ENCODE measurements around the gene TNFSF9. TPM values are rescaled to one million over a fixed set of nuclear protein-coding genes. Genes with fewer than 3 reads are reported as not detected.
"Not testable (repeated sequence)": the region's sequence is repeated elsewhere in the genome, so short reads cannot be mapped to it uniquely, and the experiment has no call there.

TNFSF9 gene
- total RNA-seq, 2 donors from 2014 or later: 3.4 to 6.3 TPM

- ATAC-seq (replicated peaks in 1 of 2): peak; percentile 97 to 98
- Mint-ChIP-seq H3K27me3 (ENCODE audit: low read depth) (no peaks in the 10 kb centered on the region), H3K4me3 (peak overlapping the region; percentile 36 to 58), H3K27ac (no peak overlapping the region), H3K9me3 (peaks cover 0 to 3% of the 10 kb centered on the region in 2 donors), H3K4me1 (ENCODE audit: low read depth) (peaks cover 12% of the 10 kb centered on the region), H3K36me3 (ENCODE audit: insufficient read depth in 2 of 2) (no peaks in the 10 kb centered on the region)
- DNase-seq: peak; percentile 74 to 79
Observed at GRCh38 chr19:6551607-6552450, 21.0 kb downstream of the TNFSF9 start.

GRCh38 chr19:6556043-6556449 is 25.2 kb downstream of the TNFSF9 start:
- ATAC-seq (replicated peaks in 1 of 2) (no peak), DNase-seq (no peak)
- Mint-ChIP-seq H3K27me3 (ENCODE audit: low read depth) (no peaks in the 10 kb centered on the region), H3K4me3 (no peak overlapping the region), H3K36me3 (ENCODE audit: insufficient read depth in 2 of 2) (no peaks in the 10 kb centered on the region), H3K9me3 (no peaks in the 10 kb centered on the region), H3K27ac (no peak overlapping the region), H3K4me1 (ENCODE audit: low read depth) (peaks cover 12% of the 10 kb centered on the region)

GRCh38 chr19:6556480-6557195 is 25.8 kb downstream of the TNFSF9 start:
- DNase-seq: no peak
- ATAC-seq (replicated peaks in 1 of 2): no peak

GRCh38 chr19:6562437-6562836 is 31.6 kb downstream of the TNFSF9 start:
- H3K27ac Mint-ChIP-seq; DNase-seq; H3K9me3 Mint-ChIP-seq; H3K4me1 Mint-ChIP-seq (ENCODE audit: low read depth); H3K4me3 Mint-ChIP-seq; H3K36me3 Mint-ChIP-seq (ENCODE audit: insufficient read depth in 2 of 2); ATAC-seq (replicated peaks in 1 of 2): not testable (repeated sequence)
- peaks cover 25% of the 10 kb centered on the region for H3K27me3 Mint-ChIP-seq (ENCODE audit: low read depth)

More at GRCh38 chr19:6556480-6557195, 25.8 kb downstream of the TNFSF9 start:
- H3K36me3 Mint-ChIP-seq (ENCODE audit: insufficient read depth in 2 of 2): no peaks in the 10 kb centered on the region
- peaks cover 12% of the 10 kb centered on the region for H3K4me1 Mint-ChIP-seq (ENCODE audit: low read depth)
- no peaks in the 10 kb centered on the region for H3K9me3 Mint-ChIP-seq
- H3K4me3 Mint-ChIP-seq: peak overlapping the region; percentile 3 to 15
- no peak overlapping the region for H3K27ac Mint-ChIP-seq
- H3K27me3 Mint-ChIP-seq (ENCODE audit: low read depth): peaks cover 2% of the 10 kb centered on the region

- no peak for ATAC-seq (replicated peaks in 1 of 2)
- H3K27ac Mint-ChIP-seq: no peak overlapping the region
- peaks cover 8% of the 10 kb centered on the region for H3K4me1 Mint-ChIP-seq (ENCODE audit: low read depth)
- DNase-seq: no peak
- H3K36me3 Mint-ChIP-seq (ENCODE audit: insufficient read depth in 2 of 2): peaks cover 3 to 4% of the 10 kb centered on the region in 2 donors
- no peak overlapping the region for H3K4me3 Mint-ChIP-seq
- H3K27me3 Mint-ChIP-seq (ENCODE audit: low read depth): peaks cover 34% of the 10 kb centered on the region
- peaks cover 5 to 6% of the 10 kb centered on the region in 2 donors for H3K9me3 Mint-ChIP-seq
Observed at GRCh38 chr19:6564393-6564792, 33.6 kb downstream of the TNFSF9 start.

GRCh38 chr19:6566727-6567126 is 35.9 kb downstream of the TNFSF9 start:
- H3K4me1 Mint-ChIP-seq (ENCODE audit: low read depth); H3K36me3 Mint-ChIP-seq (ENCODE audit: insufficient read depth in 2 of 2); H3K4me3 Mint-ChIP-seq; H3K9me3 Mint-ChIP-seq; ATAC-seq (replicated peaks in 1 of 2); H3K27ac Mint-ChIP-seq; DNase-seq: not testable (repeated sequence)
- H3K27me3 Mint-ChIP-seq (ENCODE audit: low read depth): peaks cover 48% of the 10 kb centered on the region

GRCh38 chr19:6568010-6568526 is 37.2 kb downstream of the TNFSF9 start:
- peaks cover 8% of the 10 kb centered on the region for H3K4me1 Mint-ChIP-seq (ENCODE audit: low read depth)
- ATAC-seq (replicated peaks in 1 of 2) (no peak), DNase-seq (no peak)
- H3K27me3 Mint-ChIP-seq (ENCODE audit: low read depth): peaks cover 40% of the 10 kb centered on the region
- peaks cover 3 to 8% of the 10 kb centered on the region in 2 donors for H3K36me3 Mint-ChIP-seq (ENCODE audit: insufficient read depth in 2 of 2)
- H3K9me3 Mint-ChIP-seq: peaks cover 6% of the 10 kb centered on the region in 2 donors
- no peak overlapping the region for H3K27ac Mint-ChIP-seq
- no peak overlapping the region for H3K4me3 Mint-ChIP-seq

GRCh38 chr19:6568816-6569215 is 38.0 kb downstream of the TNFSF9 start:
- no peak overlapping the region for H3K27ac Mint-ChIP-seq
- peaks cover 6% of the 10 kb centered on the region in 2 donors for H3K9me3 Mint-ChIP-seq
- no peak overlapping the region for H3K4me3 Mint-ChIP-seq
- ATAC-seq (replicated peaks in 1 of 2): no peak
- H3K4me1 Mint-ChIP-seq (ENCODE audit: low read depth): peaks cover 8% of the 10 kb centered on the region
- H3K36me3 Mint-ChIP-seq (ENCODE audit: insufficient read depth in 2 of 2): peaks cover 3 to 8% of the 10 kb centered on the region in 2 donors
- peaks cover 35% of the 10 kb centered on the region for H3K27me3 Mint-ChIP-seq (ENCODE audit: low read depth)
- DNase-seq: no peak

GRCh38 chr19:6570764-6571163 is 39.9 kb downstream of the TNFSF9 start:
- no peak overlapping the region for H3K4me3 Mint-ChIP-seq
- peaks cover 8% of the 10 kb centered on the region for H3K4me1 Mint-ChIP-seq (ENCODE audit: low read depth)
- no peak for DNase-seq
- H3K27me3 Mint-ChIP-seq (ENCODE audit: low read depth): peaks cover 26% of the 10 kb centered on the region
- ATAC-seq (replicated peaks in 1 of 2): no peak
- H3K9me3 Mint-ChIP-seq: peaks cover 0 to 2% of the 10 kb centered on the region in 2 donors
- no peak overlapping the region for H3K27ac Mint-ChIP-seq
- peaks cover 0 to 4% of the 10 kb centered on the region in 2 donors for H3K36me3 Mint-ChIP-seq (ENCODE audit: insufficient read depth in 2 of 2)

GRCh38 chr19:6571167-6571566 is 40.3 kb downstream of the TNFSF9 start:
- H3K36me3 Mint-ChIP-seq (ENCODE audit: insufficient read depth in 2 of 2): peaks cover 0 to 4% of the 10 kb centered on the region in 2 donors
- peaks cover 8% of the 10 kb centered on the region for H3K4me1 Mint-ChIP-seq (ENCODE audit: low read depth)
- peaks cover 0 to 2% of the 10 kb centered on the region in 2 donors for H3K9me3 Mint-ChIP-seq
- H3K27me3 Mint-ChIP-seq (ENCODE audit: low read depth): peaks cover 26% of the 10 kb centered on the region
- no peak overlapping the region for H3K4me3 Mint-ChIP-seq
- DNase-seq: no peak
- no peak overlapping the region for H3K27ac Mint-ChIP-seq
- no peak for ATAC-seq (replicated peaks in 1 of 2)

GRCh38 chr19:6572217-6572616 is 41.4 kb downstream of the TNFSF9 start:
- no peak for DNase-seq
- Mint-ChIP-seq H3K36me3 (ENCODE audit: insufficient read depth in 2 of 2) (peaks cover 0 to 4% of the 10 kb centered on the region in 2 donors), H3K27me3 (ENCODE audit: low read depth) (peaks cover 26% of the 10 kb centered on the region), H3K4me1 (ENCODE audit: low read depth) (peaks cover 8% of the 10 kb centered on the region), H3K27ac (no peak overlapping the region), H3K9me3 (peaks cover 0 to 2% of the 10 kb centered on the region in 2 donors), H3K4me3 (no peak overlapping the region)
- ATAC-seq (replicated peaks in 1 of 2): no peak

- Mint-ChIP-seq H3K27me3 (ENCODE audit: low read depth) (peaks cover 24% of the 10 kb centered on the region), H3K36me3 (ENCODE audit: insufficient read depth in 2 of 2) (peaks cover 0 to 4% of the 10 kb centered on the region in 2 donors)
Observed at GRCh38 chr19:6573350-6573749, 42.5 kb downstream of the TNFSF9 start.

GRCh38 chr19:6576869-6577475 is 46.1 kb downstream of the TNFSF9 start:
- Mint-ChIP-seq H3K27ac (no peak overlapping the region), H3K36me3 (ENCODE audit: insufficient read depth in 2 of 2) (no peaks in the 10 kb centered on the region), H3K4me3 (no peak overlapping the region), H3K27me3 (ENCODE audit: low read depth) (peaks cover 12% of the 10 kb centered on the region), H3K9me3 (peaks cover 0 to 3% of the 10 kb centered on the region in 2 donors), H3K4me1 (ENCODE audit: low read depth) (peaks cover 7% of the 10 kb centered on the region)
- DNase-seq: no peak
- ATAC-seq (replicated peaks in 1 of 2): peak; percentile 22 to 43

More at GRCh38 chr19:6573350-6573749, 42.5 kb downstream of the TNFSF9 start:
- peaks cover 0 to 2% of the 10 kb centered on the region in 2 donors for H3K9me3 Mint-ChIP-seq
- no peak overlapping the region for H3K4me3 Mint-ChIP-seq
- H3K27ac Mint-ChIP-seq: no peak overlapping the region
- H3K4me1 Mint-ChIP-seq (ENCODE audit: low read depth): peaks cover 9% of the 10 kb centered on the region
- ATAC-seq (replicated peaks in 1 of 2): no peak
- DNase-seq: no peak

Measured in activated T-cell treated with anti-CD3 and anti-CD28 coated beads, Interleukin-2, amount 50 U/mL, for 72 hours (primary cell).